Neuronal stem cell (in vitro differentiated cells): ENCODE data around the gene DGKQ.
A peak's percentile ranks its signal among the peaks of the same experiment; 100 is the strongest.

Experiments
- DNase-seq: peaks from one replicate; pipeline ENCODE4 v3.0.0-alpha.2; 2013; ENCODE audit warnings: low spot score
- H2AFZ ChIP-seq: one replicate; pipeline ENCODE4 v1.6.1; 2013; ENCODE audit warnings: mild to moderate bottlenecking, low read length, inconsistent platforms
- H2AK5ac ChIP-seq: 2 replicates; pipeline ENCODE4 v1.6.1; 2013; ENCODE audit warnings: low read depth, mild to moderate bottlenecking, inconsistent platforms, low read length, moderate library complexity, mixed read lengths
- H2BK120ac ChIP-seq: 2 replicates; pipeline ENCODE4 v1.6.1; 2013; ENCODE audit warnings: low read depth, mild to moderate bottlenecking, inconsistent platforms, low read length, moderate library complexity, mixed read lengths
- H2BK12ac ChIP-seq: one replicate; pipeline ENCODE4 v1.6.1; 2013; ENCODE audit warnings: low read length, inconsistent platforms
- H2BK15ac ChIP-seq: 2 replicates; pipeline ENCODE4 v1.6.1; 2013; ENCODE audit warnings: mild to moderate bottlenecking, low read length, inconsistent platforms, mixed read lengths
- H2BK5ac ChIP-seq: one replicate; pipeline ENCODE4 v1.6.1; 2013; ENCODE audit warnings: inconsistent platforms, mild to moderate bottlenecking, low read length, moderate library complexity
- H3K14ac ChIP-seq: one replicate; pipeline ENCODE4 v1.6.1; 2013; ENCODE audit warnings: low read length, inconsistent platforms
- H3K18ac ChIP-seq: 2 replicates; pipeline ENCODE4 v1.6.1; 2013; ENCODE audit warnings: low read length, inconsistent platforms
- H3K23ac ChIP-seq: 2 replicates; pipeline ENCODE4 v1.6.1; 2013; ENCODE audit warnings: low read depth, mild to moderate bottlenecking, mixed read lengths, low read length, inconsistent platforms; ENCODE audit not compliant: poor library complexity
- H3K27ac ChIP-seq: replicated peaks from 3 replicates; pipeline ENCODE4 v1.5.1; 2013; ENCODE audit warnings: low read length, inconsistent platforms
- H3K27me3 ChIP-seq, 3 experiments: 2 replicates each; pipeline ENCODE4 v1.6.1; 2013; ENCODE audit warnings: low read length in 3 of 3, mild to moderate bottlenecking in 2 of 3, inconsistent platforms in 1 of 3, low read depth in 1 of 3, mixed read lengths in 1 of 3, moderate library complexity in 1 of 3; ENCODE audit not compliant: control insufficient read depth in 3 of 3, insufficient read depth in 3 of 3
- H3K36me3 ChIP-seq, 2 donors: replicated peaks in 1 of 2; 2 replicates each; pipeline ENCODE4 v1.6.1; 2013; ENCODE audit warnings: low read length in 2 of 2; ENCODE audit not compliant: control insufficient read depth in 2 of 2, insufficient read depth in 2 of 2
- H3K4ac ChIP-seq: 2 replicates; pipeline ENCODE4 v1.6.1; 2013; ENCODE audit warnings: inconsistent platforms, mild to moderate bottlenecking, low read length, moderate library complexity
- H3K4me1 ChIP-seq, 2 donors: 1 replicate in 1 of 2; 2 replicates in 1 of 2; pipeline ENCODE4 v1.6.1; 2013; ENCODE audit warnings: low read length in 2 of 2, low read depth in 1 of 2; ENCODE audit not compliant: control insufficient read depth in 2 of 2, insufficient read depth in 1 of 2
- H3K4me2 ChIP-seq: one replicate; pipeline ENCODE4 v1.6.1; 2013; ENCODE audit warnings: mild to moderate bottlenecking, low read length, inconsistent platforms; ENCODE audit not compliant: insufficient read depth, poor library complexity, severe bottlenecking
- H3K4me3 ChIP-seq, 2 donors: 2 replicates each; pipeline ENCODE4 v1.5.1; 2013; ENCODE audit warnings: low read length in 2 of 2, mild to moderate bottlenecking in 2 of 2, inconsistent platforms in 1 of 2, moderate library complexity in 1 of 2
- H3K79me1 ChIP-seq: one replicate; pipeline ENCODE4 v1.6.1; 2013; ENCODE audit warnings: low read depth, mild to moderate bottlenecking, inconsistent platforms, low read length, moderate library complexity
- H3K9ac ChIP-seq: one replicate; pipeline ENCODE4 v1.6.1; 2013; ENCODE audit warnings: mild to moderate bottlenecking, low read depth, low read length, inconsistent platforms; ENCODE audit not compliant: poor library complexity
- H3K9me3 ChIP-seq, 2 donors: replicated peaks in 1 of 2; 2 replicates each; pipeline versions ENCODE3 to v1.6.1; 2013; ENCODE audit warnings: low read length in 2 of 2, mild to moderate bottlenecking in 2 of 2, inconsistent platforms in 1 of 2, low read depth in 1 of 2, mixed read lengths in 1 of 2, moderate library complexity in 1 of 2; ENCODE audit not compliant: control insufficient read depth in 2 of 2, insufficient read depth in 1 of 2
- H4K8ac ChIP-seq: one replicate; pipeline ENCODE4 v1.6.1; 2013; ENCODE audit warnings: low read depth, mild to moderate bottlenecking, inconsistent platforms, low read length, moderate library complexity
- H4K91ac ChIP-seq: one replicate; pipeline ENCODE4 v1.6.1; 2013; ENCODE audit warnings: low read length, low read depth, mild to moderate bottlenecking, inconsistent platforms; ENCODE audit not compliant: poor library complexity
- WGBS, 2 donors: extraction: QIAGEN DNeasy Blood & Tissue Kit; methylation state at CpG; one replicate each; pipeline ENCODE4 v1.1.7; 2013; ENCODE audit warnings: missing lambda C conversion rate in 2 of 2, mixed read lengths in 1 of 2; ENCODE audit not compliant: insufficient read length in 2 of 2, insufficient replicate concordance in 1 of 2; ENCODE audit errors: extremely low coverage in 2 of 2; 5-methylcytosine and 5-hydroxymethylcytosine counted together

DGKQ gene

DNA sequence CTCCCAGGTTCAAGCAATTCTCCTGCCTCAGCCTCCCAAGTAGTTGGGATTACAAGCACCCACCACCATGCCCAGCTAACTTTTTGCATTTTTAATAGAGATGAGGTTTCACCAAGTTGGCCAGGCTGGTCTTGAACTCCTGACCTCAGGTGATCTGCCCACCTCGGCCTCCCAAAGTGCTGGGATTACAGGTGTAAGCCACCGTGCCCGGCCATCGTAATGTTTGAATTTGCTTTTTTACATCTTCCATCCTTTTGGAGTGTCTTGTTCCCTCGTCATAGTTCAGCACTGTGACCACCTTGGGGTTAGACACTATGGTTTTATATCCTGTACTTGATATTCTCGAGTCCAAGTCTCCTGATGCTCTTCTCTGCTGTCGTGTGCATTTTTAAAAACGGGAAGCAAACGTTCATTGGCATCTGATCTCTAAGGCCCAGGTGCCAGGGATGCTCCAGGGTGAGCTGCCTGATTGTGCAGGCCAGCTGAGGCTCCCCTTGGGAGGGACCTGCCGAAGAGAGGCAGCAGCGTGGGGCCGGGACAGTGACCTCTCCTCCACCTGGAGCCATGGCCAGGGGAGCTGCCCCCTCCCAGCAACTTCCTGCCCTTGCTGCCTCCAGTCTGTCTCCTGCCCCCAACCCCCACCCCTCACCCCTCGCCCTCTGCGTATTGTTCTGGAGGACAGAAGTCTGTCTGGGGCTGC lies 16.7 kb downstream of the DGKQ start:
- Histone ChIP-seq H3K14ac (no peak overlapping the region), H2BK5ac (no peak overlapping the region), H3K9ac (no peak overlapping the region), H3K27me3 (no peaks in the 10 kb centered on the region), H2AFZ (no peak overlapping the region), H2BK120ac (no peak overlapping the region), H3K4ac (no peak overlapping the region), H3K4me2 (no peak overlapping the region), H2BK12ac (no peak overlapping the region), H2BK15ac (no peak overlapping the region), H4K91ac (no peak overlapping the region), H3K9me3 (no peaks in the 10 kb centered on the region), H2AK5ac (no peak overlapping the region), H3K23ac (no peak overlapping the region), H3K4me1 (no peaks in the 10 kb centered on the region), H3K18ac (no peak overlapping the region), H3K4me3 (no peak overlapping the region), H4K8ac (no peak overlapping the region), H3K27ac (no peak overlapping the region), H3K79me1 (peaks cover 2% of the 10 kb centered on the region), H3K36me3 (peaks cover 0 to 1% of the 10 kb centered on the region in 2 donors)
- WGBS, 2 donors, result no CpG with 5 or more reads among the region's 14 CpGs
- DNase-seq, result no peak

DNA sequence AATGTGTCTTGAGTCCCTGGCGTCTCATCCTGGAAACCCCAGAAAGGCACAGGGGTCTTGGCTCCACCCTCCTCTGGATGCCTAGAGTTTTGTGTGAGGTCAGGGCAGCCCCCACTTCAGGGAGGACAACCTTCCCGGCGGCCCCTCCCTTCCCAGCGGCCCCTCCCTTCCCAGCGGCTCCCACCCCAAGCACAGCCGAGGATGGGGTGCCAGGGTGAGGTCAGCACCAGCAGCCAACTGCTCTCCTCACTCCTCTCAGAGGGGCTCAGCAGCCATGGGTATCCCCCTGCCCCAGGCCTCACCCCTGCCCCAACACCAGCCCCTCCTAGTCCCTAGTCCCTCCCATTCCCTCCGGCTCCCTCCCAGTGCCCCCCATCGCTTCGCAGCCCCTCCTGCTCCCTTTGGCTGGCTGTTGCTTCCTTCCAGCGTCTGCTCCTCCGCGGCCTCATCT lies 17.4 kb downstream of the DGKQ start:
- Histone ChIP-seq H2AFZ (no peak overlapping the region), H2BK5ac (no peak overlapping the region), H3K79me1 (peaks cover 2% of the 10 kb centered on the region), H2BK12ac (no peak overlapping the region), H4K8ac (no peak overlapping the region), H3K4me2 (no peak overlapping the region), H3K36me3 (no peaks in the 10 kb centered on the region), H2BK15ac (no peak overlapping the region), H2AK5ac (peak overlapping the region; percentile 61), H3K18ac (no peak overlapping the region), H3K4me1 (peaks cover 0 to 6% of the 10 kb centered on the region in 2 donors), H2BK120ac (no peak overlapping the region), H3K4ac (no peak overlapping the region), H3K27me3 (no peaks in the 10 kb centered on the region), H3K27ac (no peak overlapping the region), H3K9me3 (no peaks in the 10 kb centered on the region), H3K9ac (no peak overlapping the region), H3K23ac (peak overlapping the region; percentile 65), H3K4me3 (no peak overlapping the region), H4K91ac (no peak overlapping the region), H3K14ac (no peak overlapping the region)
- no peak for DNase-seq
- WGBS, 2 donors, result no CpG with 5 or more reads among the region's 12 CpGs

DNA sequence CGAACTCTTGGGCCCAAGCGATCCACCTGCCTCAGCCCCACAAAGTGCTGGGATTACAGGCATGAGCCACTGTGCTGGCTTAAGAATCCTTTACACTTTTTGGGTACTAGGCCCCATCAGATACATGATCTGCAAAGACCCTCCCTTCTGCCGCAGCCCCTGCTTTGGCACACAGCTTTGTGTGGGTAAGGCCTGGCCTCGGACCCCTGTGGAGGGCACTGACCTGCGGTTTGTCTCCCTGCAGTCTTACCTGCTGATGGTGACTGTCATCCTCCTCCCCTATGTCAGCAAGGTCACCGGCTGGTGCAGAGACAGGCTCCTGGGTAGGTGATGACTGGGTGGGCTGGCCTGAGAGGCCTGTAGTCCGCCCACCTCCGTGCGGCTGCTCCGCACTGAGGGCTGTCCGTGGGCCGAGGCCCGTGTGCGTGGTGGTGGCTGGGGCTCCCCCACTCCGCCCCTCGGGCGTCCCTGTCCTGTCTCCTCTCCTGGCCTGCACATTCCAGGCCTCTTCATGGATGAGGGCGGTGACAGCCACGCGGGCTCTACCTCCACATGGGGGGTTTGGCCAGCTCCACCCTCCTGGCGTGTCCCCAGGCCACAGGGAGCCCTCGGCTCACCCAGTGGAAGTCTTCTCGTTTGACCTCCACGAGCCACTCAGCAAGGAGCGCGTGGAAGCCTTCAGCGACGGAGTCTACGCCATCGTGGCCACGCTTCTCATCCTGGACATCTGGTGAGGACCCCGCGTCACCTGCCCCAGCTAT lies 18.0 kb downstream of the DGKQ start:
- Histone ChIP-seq H3K14ac (peak overlapping the region; percentile 56), H2BK12ac (no peak overlapping the region), H3K9me3 (no peaks in the 10 kb centered on the region), H2AFZ (no peak overlapping the region), H2AK5ac (peak overlapping the region; percentile 61), H3K4me3 (no peak overlapping the region), H2BK120ac (no peak overlapping the region), H3K23ac (peak overlapping the region; percentile 55), H3K27ac (no peak overlapping the region), H3K18ac (peak overlapping the region; percentile 17), H4K91ac (no peak overlapping the region), H3K4me2 (no peak overlapping the region), H3K36me3 (no peaks in the 10 kb centered on the region), H3K4me1 (peaks cover 0 to 6% of the 10 kb centered on the region in 2 donors), H2BK5ac (no peak overlapping the region), H4K8ac (no peak overlapping the region), H3K9ac (peak overlapping the region; percentile 44), H3K79me1 (peaks cover 2% of the 10 kb centered on the region), H2BK15ac (no peak overlapping the region), H3K27me3 (no peaks in the 10 kb centered on the region), H3K4ac (no peak overlapping the region)
- WGBS, 2 donors, result no CpG with 5 or more reads among the region's 33 CpGs
- no peak for DNase-seq
